HS-5 (cell line): ENCODE measurements around the gene DLEU7.

Experiments used
- DNase-seq: peaks from one replicate; pipeline ENCODE4 v3.0.0-alpha.2; 2012; ENCODE audit warnings: low read depth

DLEU7 gene

DNA sequence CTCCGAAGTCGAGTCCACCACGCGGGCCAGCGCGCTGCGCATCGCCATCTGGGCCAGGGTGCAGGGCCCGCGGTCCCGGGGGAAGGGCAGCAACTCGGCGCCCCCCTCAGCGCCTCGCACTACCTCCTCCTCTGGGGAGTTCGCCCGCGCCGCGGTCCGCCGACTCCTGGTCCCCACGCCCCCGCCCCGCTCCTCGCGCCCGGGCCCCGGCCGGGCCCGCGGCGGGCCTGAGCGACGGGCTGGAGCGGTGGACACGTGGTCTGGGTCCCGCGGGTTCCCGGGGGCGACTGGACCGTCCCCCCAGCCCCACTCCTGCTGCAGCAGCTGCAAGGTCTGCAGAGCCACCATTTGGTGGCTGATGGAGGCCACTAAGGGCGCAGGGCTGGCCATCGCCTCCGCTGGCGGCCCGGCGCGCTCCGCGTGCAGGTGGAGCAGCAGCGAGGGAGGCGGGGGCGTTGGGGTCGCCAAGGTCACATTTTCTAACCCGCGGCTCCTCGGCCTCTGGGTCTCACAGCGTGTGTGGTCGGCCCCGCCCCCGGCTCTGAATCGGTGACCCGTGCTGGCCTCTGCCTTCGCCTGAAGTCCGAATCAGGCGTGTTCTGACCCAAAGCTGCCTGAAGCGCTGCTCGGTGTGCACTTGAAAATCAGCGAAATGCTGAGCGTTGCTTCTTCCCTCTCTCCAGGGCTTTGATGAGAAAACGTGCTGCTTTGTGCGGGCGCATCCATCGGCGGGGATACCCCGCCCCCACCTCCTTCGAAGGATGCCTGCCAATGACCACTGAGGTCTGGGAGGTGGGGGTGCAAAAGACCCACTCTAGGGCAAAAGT is at the start of gene DLEU7:
Gene DLEU7 (minus strand): TSS at position 436 of the 827 bp plus-strand sequence. CDS start 46 bp downstream, at position 390.
- no peak for DNase-seq

DNA sequence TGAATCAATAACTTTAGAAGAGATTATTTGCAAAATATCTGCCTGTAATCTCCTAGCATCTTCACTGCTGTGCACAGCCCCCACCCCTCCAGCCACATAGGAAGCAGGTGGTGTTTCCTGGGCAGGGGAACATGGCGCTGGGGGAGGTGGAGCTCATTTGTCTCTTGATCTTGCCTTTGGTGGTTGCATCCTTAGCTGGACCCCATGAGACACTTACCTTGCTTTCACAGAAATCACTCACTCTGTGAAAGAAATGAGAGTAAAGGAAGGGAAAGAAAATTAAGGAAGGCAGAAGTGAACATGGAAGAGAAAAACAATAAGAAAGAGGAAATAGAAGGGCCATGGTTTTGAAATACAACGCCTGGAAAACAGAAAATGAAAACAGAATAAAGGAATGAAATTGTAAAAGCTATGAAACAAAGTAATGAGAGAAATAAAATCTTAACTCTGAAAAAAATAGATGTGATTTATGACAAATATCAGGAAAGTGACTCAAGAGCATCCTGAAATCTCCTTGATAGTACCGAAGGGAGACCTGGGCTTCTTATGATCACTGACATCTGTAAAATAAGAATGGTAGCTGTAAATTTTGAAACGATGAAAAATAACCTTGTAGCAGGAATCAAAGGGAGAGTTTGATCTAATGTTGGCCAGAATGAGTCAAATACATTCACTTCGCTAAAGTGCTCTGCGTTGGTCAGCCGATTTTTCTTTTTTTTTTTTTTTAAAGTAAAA is 48.9 kb upstream of the DLEU7 start:
- no peak for DNase-seq

DNA sequence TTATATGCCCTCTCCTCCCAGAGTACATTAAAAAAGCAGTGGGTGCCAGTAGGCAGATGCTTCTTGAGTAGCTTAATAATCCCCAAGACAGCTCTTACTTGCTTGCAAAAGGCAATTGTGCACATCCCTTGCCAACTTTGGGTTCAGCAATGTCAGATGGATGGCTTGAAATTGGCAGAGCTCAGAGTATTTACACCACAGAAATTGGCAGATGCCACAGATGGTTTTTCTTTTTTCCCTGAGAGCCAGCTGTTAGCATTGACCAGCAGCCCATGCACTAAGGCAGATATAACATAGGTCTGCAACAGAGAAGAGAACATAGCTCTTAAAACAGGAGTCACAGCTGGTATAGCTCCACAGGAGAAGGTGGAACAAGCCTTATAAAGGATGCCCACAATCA is 47.7 kb upstream of the DLEU7 start:
- DNase-seq, result no peak

DNA sequence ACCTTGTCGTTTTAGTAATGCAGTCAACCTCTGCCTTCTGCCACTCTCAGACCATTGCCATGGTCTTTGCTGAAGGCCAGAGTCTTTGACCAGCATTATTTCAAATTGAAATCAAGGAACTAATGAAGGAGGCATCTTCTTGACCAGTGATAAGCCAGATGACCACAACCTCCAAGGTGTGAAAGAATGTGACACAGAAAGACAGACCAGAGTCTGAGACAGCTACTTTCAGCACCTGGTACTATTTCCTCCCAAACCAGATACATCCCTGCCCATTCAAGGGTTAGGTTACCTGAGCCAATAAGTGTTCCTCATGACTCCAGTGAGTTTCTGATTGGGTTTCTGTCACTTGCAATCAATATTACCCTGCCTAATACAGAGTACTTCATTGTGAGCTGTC is 45.8 kb upstream of the DLEU7 start:
- no peak for DNase-seq

DNA sequence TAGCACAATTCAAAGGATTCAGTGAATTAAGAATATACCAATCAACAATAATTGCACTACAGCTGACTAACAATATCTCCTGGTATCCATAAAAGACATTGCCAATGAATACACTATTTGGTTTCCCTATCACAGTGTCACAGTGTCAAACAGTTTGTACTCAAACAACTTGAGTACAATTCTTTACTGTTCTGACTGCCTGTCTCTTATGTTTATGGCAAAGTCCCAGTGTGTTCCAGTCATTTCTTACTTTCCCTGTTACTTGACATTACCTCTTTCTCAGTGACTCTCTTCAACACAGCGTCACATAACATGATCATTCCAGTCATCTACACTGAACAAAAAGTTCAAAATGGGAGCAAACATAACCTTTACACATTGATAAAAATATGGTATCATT is 44.9 kb upstream of the DLEU7 start:
- no peak for DNase-seq

DNA sequence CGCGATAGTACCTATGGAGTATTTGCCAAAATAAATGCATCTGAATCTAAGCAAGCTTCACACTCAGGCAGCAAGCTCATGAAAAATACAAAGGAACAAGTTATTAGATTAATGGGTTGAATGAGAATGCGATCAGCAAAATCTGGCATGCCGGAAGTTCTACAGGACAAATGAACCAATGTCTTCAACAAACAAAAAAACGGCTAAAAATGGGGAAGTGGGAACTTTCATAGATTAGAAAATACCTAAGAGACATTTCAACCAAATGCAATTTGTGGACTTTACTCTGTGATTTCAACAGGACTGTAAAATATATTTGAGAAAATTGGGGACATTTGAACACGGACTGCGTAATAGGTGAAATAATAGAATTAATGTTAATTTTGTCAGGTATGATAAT is 43.7 kb upstream of the DLEU7 start:
- no peak for DNase-seq

DNA sequence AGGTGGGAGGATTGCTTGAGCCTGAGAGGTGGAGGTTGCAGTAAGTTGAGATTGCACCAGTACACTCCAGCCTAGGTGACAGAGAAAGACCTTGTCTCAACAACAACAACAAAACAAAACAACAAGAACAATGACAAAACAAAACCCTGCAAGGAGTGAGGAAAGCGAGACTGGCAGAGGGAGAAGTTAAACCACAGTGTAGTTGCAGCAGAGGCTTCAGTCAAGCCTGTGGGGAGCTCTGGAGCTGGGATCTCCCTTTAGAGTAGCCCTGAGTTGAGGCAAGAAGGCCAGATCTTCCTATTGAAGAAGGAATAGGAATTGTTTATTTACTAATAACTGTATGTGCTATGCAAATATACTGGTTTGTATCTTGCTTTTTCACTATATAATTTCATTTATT is 40.8 kb upstream of the DLEU7 start:
- no peak for DNase-seq

DNA sequence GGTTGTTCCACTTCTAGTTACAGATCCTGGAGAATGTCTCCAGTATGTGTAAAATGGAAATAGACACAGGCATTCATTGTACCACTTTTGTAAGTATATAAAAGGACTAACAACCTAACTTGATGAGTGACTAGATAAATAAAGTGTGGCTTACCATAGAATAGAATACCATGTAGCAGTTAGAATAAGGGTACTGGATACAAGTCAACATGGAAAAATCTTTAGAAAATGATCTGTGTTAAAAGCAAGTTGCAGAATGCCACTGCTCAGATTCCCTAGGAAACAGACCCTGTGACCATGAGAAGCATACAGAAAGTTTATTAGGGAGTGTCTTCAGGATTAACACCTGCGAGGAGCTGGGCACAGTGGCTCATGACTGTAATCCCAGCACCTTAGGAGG is 40.2 kb upstream of the DLEU7 start:
- no peak for DNase-seq

DNA sequence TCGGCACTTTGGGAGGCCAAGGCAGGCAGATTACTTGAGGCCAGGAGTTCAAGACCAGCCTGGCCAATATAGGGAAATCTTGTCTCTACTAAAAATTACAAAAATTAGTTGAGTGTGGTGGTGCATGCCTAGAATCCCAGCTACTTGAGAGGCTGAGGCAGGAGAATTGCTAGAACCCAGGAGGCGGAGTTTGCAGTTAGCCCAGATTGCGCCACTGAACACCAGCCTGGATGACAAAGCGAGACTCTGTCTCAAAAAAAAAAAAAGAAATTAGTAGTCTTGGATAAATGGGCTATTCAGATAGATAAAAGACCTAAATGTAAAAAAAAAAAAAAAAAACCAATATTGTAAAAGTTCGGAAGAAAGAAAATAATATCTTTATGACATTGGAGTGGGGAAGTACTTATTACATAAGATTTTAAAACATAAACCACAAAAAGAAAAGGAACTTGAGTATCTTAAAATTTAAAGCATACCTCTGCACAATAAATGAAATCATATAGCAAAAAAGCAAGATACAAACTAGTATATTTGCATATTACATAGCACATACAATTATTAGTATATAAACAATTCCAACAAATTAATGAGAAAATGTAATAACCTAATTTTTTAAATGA is 39.4 kb upstream of the DLEU7 start:
- DNase-seq, result no peak

DNA sequence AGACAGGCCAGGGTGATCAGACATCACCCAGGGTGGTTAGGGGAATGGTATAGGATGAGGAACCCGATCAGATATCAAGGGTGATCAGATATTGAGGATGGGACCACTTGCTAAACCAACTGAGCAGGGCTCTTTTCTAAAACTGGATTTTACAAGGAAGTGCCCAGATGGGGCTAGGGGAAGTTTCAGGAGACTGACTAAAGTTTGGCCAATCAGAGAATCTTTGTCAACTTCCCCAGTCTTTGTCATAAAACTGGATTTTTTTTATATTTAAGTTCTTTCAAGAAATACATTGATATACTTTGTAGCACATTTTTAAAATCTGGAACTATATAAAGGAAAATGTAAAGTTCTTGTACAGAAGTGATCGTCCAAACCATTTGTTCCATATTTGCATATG is 30.5 kb upstream of the DLEU7 start:
- no peak for DNase-seq

DNA sequence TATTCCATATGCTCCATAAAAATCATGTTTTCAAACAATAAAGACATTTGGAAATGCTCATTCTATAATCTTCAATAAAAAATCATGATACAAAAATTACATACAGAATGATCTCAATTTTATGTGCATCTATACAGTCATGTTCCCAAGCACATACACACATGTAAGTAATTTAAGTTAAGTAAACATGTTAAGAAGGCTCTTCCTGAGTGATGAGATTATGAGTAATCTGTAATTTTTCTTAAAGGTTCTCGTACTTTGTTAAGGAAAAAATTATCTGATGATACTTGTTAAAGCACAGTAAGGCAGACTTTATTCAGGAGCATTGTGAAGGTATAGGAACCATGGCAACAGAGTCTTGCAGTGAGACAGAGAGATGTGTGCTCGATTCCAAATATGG is 30.0 kb upstream of the DLEU7 start:
- DNase-seq, result no peak

DNA sequence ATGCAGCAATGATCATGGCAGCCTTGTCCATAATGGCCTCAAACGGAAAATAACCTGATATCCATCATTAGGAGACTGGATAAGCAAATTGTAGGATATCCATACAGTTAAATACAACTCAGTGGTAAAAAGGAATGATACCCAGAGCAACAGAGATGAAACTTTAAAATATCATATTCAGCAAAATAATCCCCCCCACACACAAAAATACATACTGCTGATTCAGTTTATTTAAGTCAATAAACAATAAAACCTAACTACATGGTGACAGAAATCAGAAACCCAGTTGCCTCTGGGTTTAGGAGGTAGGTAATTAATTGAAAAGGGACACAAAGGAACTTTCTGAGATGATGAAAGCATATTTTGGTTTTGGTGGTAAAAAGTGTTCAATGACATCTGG is 27.9 kb upstream of the DLEU7 start:
- no peak for DNase-seq

DNA sequence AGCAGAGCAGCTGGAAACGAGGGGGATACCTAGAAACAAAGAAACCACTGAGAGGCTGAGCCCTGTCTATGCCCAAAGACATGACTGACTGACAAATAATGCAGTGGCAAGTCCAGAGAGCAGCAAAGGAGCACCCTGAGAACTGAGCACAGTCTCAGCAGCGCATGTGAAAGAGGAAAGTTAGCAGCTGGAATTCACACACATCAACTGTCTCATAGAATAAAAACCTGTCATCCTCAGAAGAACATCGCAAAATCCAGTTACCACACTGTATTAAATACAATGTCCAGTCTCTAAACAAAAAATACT is 24.1 kb upstream of the DLEU7 start:
- DNase-seq, result no peak

DNA sequence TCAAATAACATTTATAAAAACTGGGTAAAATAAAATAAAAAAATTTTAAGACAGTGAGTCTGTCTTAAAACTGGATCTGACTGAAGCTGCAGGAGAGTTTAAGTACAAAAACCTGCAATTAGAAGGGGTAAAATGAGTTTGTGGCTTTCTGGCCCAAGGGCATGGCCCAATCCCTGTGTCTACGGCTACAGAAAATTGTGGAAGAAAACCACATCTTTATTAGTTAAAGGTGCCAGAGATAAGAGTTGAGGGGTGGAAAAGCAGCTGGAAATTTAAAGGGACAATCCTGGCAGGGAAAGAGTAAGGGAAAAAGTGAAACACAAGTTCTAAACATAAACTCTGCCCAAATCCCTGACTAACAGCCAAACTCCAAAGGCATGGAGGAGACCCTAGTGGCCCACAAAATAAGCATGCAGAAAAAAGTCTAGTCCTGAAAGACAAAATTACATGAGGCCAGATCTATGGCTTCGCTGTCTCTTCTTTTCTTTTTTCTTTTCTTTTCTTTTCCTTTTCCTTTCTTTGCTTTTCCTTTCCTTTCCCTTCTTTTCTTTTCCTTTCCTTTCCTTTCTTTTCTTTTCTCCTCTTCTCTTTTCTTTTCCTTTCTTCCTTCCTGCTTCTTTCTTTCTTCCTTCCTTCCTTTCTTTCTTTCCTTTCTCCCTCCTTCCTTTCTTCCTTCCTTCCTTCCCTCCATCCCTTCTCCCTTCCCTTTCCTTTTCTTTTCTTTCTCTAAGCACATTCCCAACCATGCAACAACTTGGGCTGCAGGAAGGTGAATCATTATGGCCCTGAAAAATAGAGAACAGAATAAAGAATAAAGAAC is 23.5 kb upstream of the DLEU7 start:
- DNase-seq, result no peak

DNA sequence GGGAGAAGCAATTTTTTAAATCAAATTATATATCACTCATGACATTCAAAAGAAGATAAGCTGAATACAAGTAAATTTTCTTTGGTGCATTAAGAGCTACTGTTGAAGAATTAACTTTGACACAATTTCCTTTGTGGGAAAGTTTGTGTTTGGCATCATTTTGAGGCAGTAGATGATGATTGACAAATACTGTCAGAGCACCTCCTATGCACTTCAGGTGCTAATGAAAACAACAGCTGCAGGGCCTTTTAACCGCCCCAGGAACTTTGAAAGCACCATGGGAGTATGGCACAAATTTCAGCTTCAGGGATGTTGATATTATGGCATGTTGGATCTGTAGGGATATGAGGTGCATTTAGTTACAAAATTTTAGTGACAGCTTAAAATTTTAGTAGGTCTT is 21.0 kb upstream of the DLEU7 start:
- no peak for DNase-seq

DNA sequence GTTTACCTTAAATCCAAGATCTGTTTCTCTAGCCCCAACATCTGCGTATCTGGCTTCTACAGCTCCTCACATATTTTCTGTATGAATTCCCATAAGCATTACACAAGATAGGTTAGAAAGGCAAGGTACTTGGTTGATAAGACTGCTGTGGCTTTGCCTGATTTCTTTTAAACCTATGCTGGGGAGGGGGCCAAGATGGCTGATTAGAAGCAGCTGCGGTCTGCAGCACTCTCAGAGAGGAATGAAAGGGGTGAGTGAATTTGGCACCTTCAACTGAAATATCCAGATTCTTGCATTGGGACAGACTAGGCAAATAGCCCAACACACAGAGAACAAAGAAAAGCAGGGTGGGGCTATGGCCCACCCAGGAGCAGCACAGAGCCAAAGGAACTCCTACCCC is 12.2 kb upstream of the DLEU7 start:
- DNase-seq, result no peak

DNA sequence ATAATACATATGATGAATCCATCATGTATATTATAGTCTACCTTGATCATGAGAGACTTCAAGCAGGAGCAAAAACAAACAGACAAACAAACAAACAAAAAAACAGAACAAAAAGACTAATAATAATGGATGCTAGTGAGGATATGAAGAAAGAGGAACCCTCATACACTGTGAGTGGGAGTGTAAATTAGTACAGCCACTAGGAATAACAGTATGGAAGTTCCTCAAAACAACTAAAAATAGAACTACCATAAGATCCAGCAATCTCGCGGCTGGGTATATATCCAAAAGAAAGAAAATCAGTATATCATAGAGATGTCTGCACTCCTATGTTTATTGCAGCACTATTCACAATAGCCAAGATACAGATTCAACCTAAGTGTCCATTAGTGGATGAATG is 7.0 kb upstream of the DLEU7 start:
- DNase-seq, result no peak

DNA sequence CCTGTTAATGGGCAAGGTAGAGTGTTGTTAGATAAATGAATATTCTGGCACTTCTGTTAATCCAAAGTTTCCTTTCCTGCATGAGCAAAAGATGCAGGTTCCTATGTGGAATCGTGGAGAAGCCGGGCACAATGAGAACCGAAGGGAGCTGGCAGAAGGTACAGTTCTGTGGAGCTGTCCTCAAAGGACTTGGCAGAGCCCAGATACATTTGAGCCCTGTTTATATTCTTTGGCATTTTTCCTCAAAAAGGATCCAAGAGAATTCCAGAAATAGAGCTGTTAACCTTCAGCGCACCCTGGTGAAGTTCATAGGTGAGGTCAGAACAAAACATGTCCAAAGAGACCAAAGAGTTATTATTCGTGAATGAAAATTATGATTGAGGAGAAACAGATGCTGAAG is 4.0 kb upstream of the DLEU7 start:
- no peak for DNase-seq

DNA sequence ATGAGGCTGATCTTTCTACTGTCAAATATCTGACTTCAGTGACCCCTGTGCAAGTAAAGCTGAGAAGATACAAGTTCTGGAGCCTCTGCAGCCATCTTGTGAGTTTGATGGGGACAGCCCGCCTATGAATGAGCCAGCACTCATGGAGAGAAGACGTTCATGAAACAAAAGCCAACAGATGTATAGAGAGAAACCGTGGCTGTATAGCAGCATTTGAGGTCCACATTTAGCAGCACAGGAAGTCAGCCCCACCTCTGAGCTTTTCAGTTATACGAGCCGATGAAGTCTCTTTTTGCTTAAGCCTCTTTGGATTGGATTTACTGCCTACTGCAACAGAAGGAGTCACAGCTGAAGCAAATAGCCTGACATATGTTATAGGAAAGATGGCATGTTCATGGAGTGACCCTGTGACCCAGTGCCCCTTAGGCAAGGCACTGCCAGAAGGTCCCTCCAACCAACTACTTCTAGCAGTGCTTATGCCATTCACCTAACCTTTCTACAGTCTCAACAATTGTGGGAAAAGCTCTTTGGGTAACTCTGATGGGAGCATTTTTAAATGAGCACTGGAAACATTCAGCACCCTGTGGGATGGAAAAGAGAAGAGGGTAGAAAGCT is 3.5 kb upstream of the DLEU7 start:
- DNase-seq, result no peak

DNA sequence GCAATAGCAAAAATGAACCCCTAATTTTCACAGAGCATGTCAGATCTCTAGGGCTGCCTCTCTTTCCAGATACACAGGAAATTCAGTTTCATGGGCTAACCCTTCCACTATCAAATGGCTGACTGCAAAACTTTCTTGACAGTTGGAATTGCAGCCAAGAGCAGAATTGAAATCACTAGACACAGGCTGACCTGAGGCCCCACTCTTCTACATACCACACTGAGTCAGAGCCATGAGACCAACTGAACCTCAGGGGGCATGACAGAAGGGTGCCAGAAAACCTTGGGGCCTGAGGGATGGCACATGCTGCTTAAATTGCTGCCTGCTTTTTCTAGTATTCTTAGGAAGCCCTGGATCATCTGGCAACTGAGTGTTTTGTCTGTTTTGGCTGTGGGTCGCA is 1.7 kb upstream of the DLEU7 start:
- no peak for DNase-seq

DNA sequence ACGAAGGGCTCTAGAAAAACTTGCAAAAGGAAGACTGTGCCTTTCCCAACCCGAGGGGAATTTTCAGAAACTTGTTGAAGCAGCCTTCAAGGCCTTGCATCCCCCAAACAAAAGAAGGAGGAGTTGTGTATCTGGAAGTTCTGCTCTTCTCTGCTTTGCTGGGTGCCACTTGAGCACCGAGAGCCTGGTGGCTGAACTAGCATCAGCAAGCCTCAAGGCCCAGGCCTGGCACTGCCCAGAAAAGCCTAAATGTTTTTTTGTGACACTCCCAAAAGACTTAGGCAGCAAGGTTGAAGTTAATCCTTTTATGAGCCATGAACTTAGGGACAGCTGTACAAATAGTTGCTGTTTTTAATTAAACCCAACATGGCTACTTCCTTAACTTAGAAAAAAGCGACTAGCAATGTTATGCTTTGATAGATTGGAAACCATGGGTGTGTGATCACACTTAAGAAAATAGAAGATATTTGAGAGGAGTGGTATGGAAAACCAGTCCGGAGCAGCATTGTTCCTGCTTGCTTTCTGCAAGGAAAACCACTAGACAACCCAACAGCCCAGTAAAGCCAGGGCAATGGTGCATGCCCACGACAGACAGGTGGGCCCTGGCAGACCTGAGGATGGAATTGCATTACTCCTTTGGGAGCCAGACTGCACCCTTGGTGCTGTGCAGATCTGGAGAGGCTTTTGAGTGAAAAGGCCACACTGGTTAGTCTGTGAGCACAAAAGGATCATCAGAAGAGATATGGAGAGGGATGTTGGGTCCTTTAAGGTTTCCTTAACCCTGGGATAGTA is 788 bp upstream of the DLEU7 start:
- DNase-seq, result no peak

DNA sequence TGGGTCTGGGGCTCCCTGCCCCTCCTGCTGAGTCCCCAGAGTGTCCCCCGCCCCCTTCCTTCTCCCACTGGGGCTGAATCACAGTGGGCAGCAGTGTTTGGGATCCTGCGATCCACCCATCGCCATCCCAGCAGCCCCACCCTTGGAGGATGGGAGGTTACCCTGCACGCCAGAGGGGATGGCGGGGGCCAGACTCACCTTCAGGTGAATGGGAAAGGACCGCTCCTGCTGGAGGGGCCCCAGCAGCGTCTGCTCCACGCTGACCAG is 569 bp downstream of the DLEU7 start:
- DNase-seq, result no peak
